K562 (cell line): ENCODE measurements around the gene EMD. TPM values are rescaled to one million over a fixed set of nuclear protein-coding genes. Genes with fewer than 3 reads are reported as not detected.

Experiments
- ATAC-seq: fragments of 200-7000 bp; cut with Tn5 transposase; 3 replicates; pipeline ENCODE4 v1.9.1; 2020; ENCODE audit warnings: moderate library complexity
- BruUV-seq: library from RNA; stranded (reverse); fragments of 400-500 nt; replicated peaks from 2 replicates; lab custom pipeline; 2021; lab: Mats Ljungman, UMichigan
- CTCF ChIA-PET: fragments of 300-600 bp; formaldehyde crosslinking; extraction: SDS; loops from one replicate; lab custom pipeline; 2021; ENCODE audit warnings: low intra/inter-chr PET ratio; lab: Yijun Ruan, JAX
- POLR2A ChIA-PET: fragments of 300-600, 350-650 bp; sonication (Branson Sonifier 250); formaldehyde crosslinking; extraction: SDS; loops from one replicate; lab custom pipeline; 2021; ENCODE audit warnings: antibody characterized with exemption, inconsistent platforms; lab: Yijun Ruan, JAX
- DNase-seq, 4 experiments: peaks; one replicate each; pipeline versions ENCODE4 v3.0.0 to v3.0.0-alpha.2; 2011 to 2018; ENCODE audit warnings: low spot score in 3 of 4, mixed read lengths in 3 of 4; ENCODE audit errors: extremely low read depth in 1 of 4
- FAIRE-seq: peaks from 2 replicates; lab custom pipeline; 2011; peaks lifted over from hg19 to GRCh38; lab: Jason Lieb, UNC
- H2AFZ ChIP-seq: 2 replicates; pipeline ENCODE4 v1.6.0; 2011; ENCODE audit warnings: low read depth, low read length, control low read depth, inconsistent platforms
- H3K27ac ChIP-seq: fragments of 200-600 bp; 3 replicates; pipeline ENCODE4 v1.8.0; 2011; ENCODE audit warnings: low read depth, mild to moderate bottlenecking, control low read depth, inconsistent platforms, low read length, moderate library complexity, mixed read lengths; ENCODE audit errors: extremely low read depth
- H3K27me3 ChIP-seq, 2 experiments: fragments of 300-600 bp in 1 of 2; 2 replicates in 1 of 2; 3 replicates in 1 of 2; pipeline versions ENCODE4 v1.6.0 to v1.8.0; 2011; ENCODE audit warnings: inconsistent platforms in 2 of 2, low read length in 2 of 2, mild to moderate bottlenecking in 1 of 2, mixed read lengths in 1 of 2, moderate library complexity in 1 of 2; ENCODE audit not compliant: control insufficient read depth in 2 of 2, insufficient read depth in 2 of 2
- H3K36me3 ChIP-seq: fragments of 300-600 bp; 3 replicates; pipeline ENCODE4 v1.8.0; 2011; ENCODE audit warnings: mild to moderate bottlenecking, low read length, inconsistent platforms; ENCODE audit not compliant: control insufficient read depth, insufficient read depth
- H3K4me1 ChIP-seq, 2 experiments: fragments of 200-600 bp in 1 of 2; replicated peaks in 1 of 2; 2 replicates in 1 of 2; 3 replicates in 1 of 2; pipeline versions ENCODE4 v1.5.1 to v1.8.0; 2011; ENCODE audit warnings: inconsistent platforms in 2 of 2, low read length in 2 of 2, mild to moderate bottlenecking in 1 of 2, mixed read lengths in 1 of 2, moderate library complexity in 1 of 2; ENCODE audit not compliant: control insufficient read depth in 2 of 2, insufficient read depth in 2 of 2
- H3K4me2 ChIP-seq: 2 replicates; pipeline ENCODE4 v1.6.1; 2011; ENCODE audit warnings: low read length, control low read depth, inconsistent platforms, mixed read lengths; ENCODE audit not compliant: insufficient read depth
- H3K4me3 ChIP-seq: fragments of 200-600 bp; sonication (generic), shearing (Covaris generic); 2 replicates; pipeline ENCODE4 v1.5.1; 2016; ENCODE audit warnings: control low read depth, inconsistent platforms
- H3K79me2 ChIP-seq: fragments of 200-600 bp; 3 replicates; pipeline ENCODE4 v1.8.0; 2011; ENCODE audit warnings: low read length, inconsistent platforms; ENCODE audit not compliant: control insufficient read depth, insufficient read depth
- H3K9ac ChIP-seq, 2 experiments: 2 replicates each; pipeline versions ENCODE4 v1.6.0 to v1.6.1; 2011; ENCODE audit warnings: low read depth in 2 of 2, low read length in 2 of 2, control low read depth in 1 of 2, inconsistent platforms in 1 of 2, mild to moderate bottlenecking in 1 of 2, mixed read lengths in 1 of 2; ENCODE audit not compliant: insufficient read depth in 1 of 2
- H3K9me1 ChIP-seq: one replicate; pipeline ENCODE4 v1.6.0; 2011; ENCODE audit warnings: inconsistent platforms, mild to moderate bottlenecking, low read length, moderate library complexity; ENCODE audit not compliant: control insufficient read depth, insufficient read depth
- H3K9me3 ChIP-seq: replicated peaks from 2 replicates; pipeline ENCODE4 v1.5.1; 2011; ENCODE audit warnings: low read depth, low read length, inconsistent platforms; ENCODE audit not compliant: control insufficient read depth, insufficient read depth
- H4K20me1 ChIP-seq: replicated peaks from 2 replicates; pipeline ENCODE4 v1.6.1; 2011; ENCODE audit warnings: low read length, inconsistent platforms, mixed read lengths; ENCODE audit not compliant: control insufficient read depth, insufficient read depth
- ATF7 ChIP-seq: fragments of 450-650 bp; IDR thresholded peaks from 2 replicates; pipeline ENCODE4 v1.7.1; 2014; ENCODE audit warnings: mild to moderate bottlenecking, moderate library complexity
- CGGBP1 ChIP-seq: fragments of 250-450 bp; sonication (Bioruptor Pico); IDR thresholded peaks from 2 replicates; pipeline ENCODE4 v1.9.0; 2021; ENCODE audit warnings: mild to moderate bottlenecking
- CHD2 ChIP-seq: IDR thresholded peaks from 2 replicates; pipeline ENCODE4 v1.6.1; 2011; ENCODE audit warnings: low read depth, low read length
- CREM ChIP-seq: IDR thresholded peaks from 2 replicates; pipeline ENCODE4 v1.6.1; 2014; ENCODE audit warnings: antibody characterized with exemption, low read depth
- DPF2 ChIP-seq: fragments of 450-650 bp; IDR thresholded peaks from 2 replicates; pipeline ENCODE4 v1.6.1; 2016
- HDAC6 ChIP-seq: IDR thresholded peaks from 2 replicates; pipeline ENCODE4 v1.6.1; 2012; ENCODE audit warnings: low read depth, mild to moderate bottlenecking, control low read depth, inconsistent platforms, low read length, moderate library complexity
- HIVEP1 ChIP-seq: fragments of 250-450 bp; sonication (Bioruptor Pico); IDR thresholded peaks from 2 replicates; pipeline ENCODE4 v1.4.0; 2020; ENCODE audit warnings: mild to moderate bottlenecking
- HLTF ChIP-seq: fragments of 450-650 bp; IDR thresholded peaks from 2 replicates; pipeline ENCODE4 v1.6.1; 2016
- LCOR ChIP-seq: sonication (generic); formaldehyde crosslinking; IDR thresholded peaks from 2 replicates; pipeline ENCODE4 v1.8.0; 2022; ENCODE audit warnings: mild to moderate bottlenecking, missing genetic modification reagents
- MNT ChIP-seq, 2 experiments: fragments of 450-650 bp; conservative IDR thresholded peaks; 2 replicates each; pipeline ENCODE4 v1.6.1; 2017; ENCODE audit warnings: mild to moderate bottlenecking in 2 of 2, moderate library complexity in 2 of 2
- PHF21A ChIP-seq: fragments of 450-650 bp; IDR thresholded peaks from 2 replicates; pipeline ENCODE4 v1.6.1; 2017; ENCODE audit warnings: low read depth, borderline replicate concordance
- POLR2G ChIP-seq: fragments of 200-400 bp; formaldehyde crosslinking; IDR thresholded peaks from 2 replicates; pipeline ENCODE4 v1.6.1; 2017; ENCODE audit warnings: low read depth, mild to moderate bottlenecking, antibody characterized with exemption, low read length, moderate library complexity
- RAD51 ChIP-seq: fragments of 450-650 bp; IDR thresholded peaks from 2 replicates; pipeline ENCODE4 v1.7.1; 2016; ENCODE audit warnings: low read depth, mild to moderate bottlenecking, borderline replicate concordance
- SMAD2 ChIP-seq: fragments of 150-350 bp; IDR thresholded peaks from 2 replicates; pipeline ENCODE4 v1.6.1; 2014; ENCODE audit warnings: low read depth, mild to moderate bottlenecking, low read length
- STAG1 ChIP-seq: sonication (generic); formaldehyde crosslinking; IDR thresholded peaks from 2 replicates; pipeline ENCODE4 v1.5.0; 2020; ENCODE audit warnings: missing genetic modification reagents, borderline replicate concordance
- TCF7L2 ChIP-seq: fragments of 150-350 bp; IDR thresholded peaks from 2 replicates; pipeline ENCODE4 v1.6.1; 2016; ENCODE audit warnings: low read depth, mild to moderate bottlenecking, low read length, moderate library complexity
- ZBTB7A ChIP-seq: IDR thresholded peaks from 2 replicates; pipeline ENCODE4 v1.6.1; 2011; ENCODE audit warnings: low read depth, mild to moderate bottlenecking, low read length, moderate library complexity, borderline replicate concordance; ENCODE audit not compliant: control insufficient read depth
- ZFP1 ChIP-seq: fragments of 450-650 bp; formaldehyde crosslinking; IDR thresholded peaks from 2 replicates; pipeline ENCODE4 v1.4.0; 2020; ENCODE audit warnings: mild to moderate bottlenecking, mixed read lengths
- ZNF280B ChIP-seq: fragments of 250-450 bp; sonication (Bioruptor Pico); IDR thresholded peaks from 2 replicates; pipeline ENCODE4 v1.5.1; 2021; ENCODE audit warnings: mild to moderate bottlenecking
- ZNF586 ChIP-seq: fragments of 450-650 bp; formaldehyde crosslinking; conservative IDR thresholded peaks from 2 replicates; pipeline ENCODE4 v1.4.0; 2020; ENCODE audit warnings: mild to moderate bottlenecking, moderate library complexity
- WGBS: fragments of 100-300 bp; shearing (Covaris generic); methylation state at CpG from one replicate; pipeline ENCODE4 v1.1.6; 2016; ENCODE audit warnings: low coverage, mixed read lengths; ENCODE audit not compliant: insufficient coverage; ENCODE audit errors: missing lambda C conversion rate; 5-methylcytosine and 5-hydroxymethylcytosine counted together
- in situ Hi-C: fragments of 300-500 bp; cut with MboI; formaldehyde crosslinking; loops from 4 replicates; pipeline ENCODE4 v1.15.0; 2018; ENCODE audit warnings: inconsistent platforms, mixed read lengths
- intact Hi-C: fragments of 100-400 bp; cut with micrococcal nuclease; formaldehyde crosslinking; loops from 2 replicates; pipeline ENCODE4 v1.14.2; 2022
- polyA plus RNA-seq, 8 experiments: library from polyadenylated mRNA; depleted of rRNA in 4 of 8; stranded (reverse) in 5 of 8; unstranded in 3 of 8; fragments of >200 nt; fragmentation: Nextera tagmentation in 2 of 8; fragmentation: Illumina TruSeq in 1 of 8; extraction: Ambion mirVana in 2 of 8; extraction: Trizol in 1 of 8; gene quantifications; 2 replicates each; pipeline versions ENCODE4 v1.2.1 to v1.2.3, GENCODE V29; 2011 to 2014; ENCODE audit warnings: inconsistent platforms in 1 of 8, missing spikeins in 1 of 8
- total RNA-seq, 7 experiments: library from RNA; depleted of rRNA in 6 of 7; stranded (reverse); fragments of >200 nt in 6 of 7; fragmentation: Illumina TruSeq in 2 of 7; extraction: Trizol in 2 of 7; gene quantifications; 2 replicates each; pipeline versions ENCODE4 v1.2.1 to v1.2.3, GENCODE V29; 2011 to 2021; ENCODE audit warnings: low replicate concordance in 1 of 7

The EMD gene
- total and polyA plus RNA-seq, 9 of the 15 experiments (the other 6 are each of a cell fraction or from before 2014, with no cell fraction given): 2.3 to 206 (median 61.9) TPM

GRCh38 chrX:154409222-154409871 is 30.3 kb downstream of the EMD start, which contains the start of gene DNASE1L1:
Gene DNASE1L1, minus strand, starts transcription at chrX:154409254. Its CDS starts 3,686 bp downstream, at chrX:154405568.
- CTCF ChIA-PET: no interaction called here
- BruUV-seq: no TSS peak
- H3K9ac ChIP-seq: peak within 1 kb of the TSS; percentile 67 to 90
- DNase-seq (peak; percentile 80 to 93 (median 82)), FAIRE-seq (peak; percentile 93), ATAC-seq (peak; percentile 84)
- no peaks in the 10 kb centered on the region for H3K9me3 ChIP-seq
- no peaks in the 10 kb centered on the region for H3K27me3 ChIP-seq
- H3K27ac ChIP-seq: peak within 1 kb of the TSS; percentile 77
- intact Hi-C loops: no loop called here
- peaks cover 25% of the 10 kb centered on the region for H3K79me2 ChIP-seq
- in situ Hi-C loops: loop anchor here (10.0 kb wide), 1 partner anchor 125 kb away; no protein-coding TSS in a partner anchor
- peak within 1 kb of the TSS; percentile 40 for H3K4me3 ChIP-seq
- H4K20me1 ChIP-seq: no peaks in the 10 kb centered on the region
- POLR2A ChIA-PET: interaction anchor here (0.6 to 5.0 kb wide), 7 partner anchors 9 to 118 kb away, joined by 3 to 85 read pairs (median 4); partner anchors contain the start of genes LAGE3 and RPL10
- H3K36me3 ChIP-seq: peaks cover 7% of the 10 kb centered on the region; the same call in 1 of the 3 replicates
- 7% methylated on average over 14 of the region's 26 CpGs for WGBS
- no peaks in the 10 kb centered on the region for H3K9me1 ChIP-seq
- H3K4me2 ChIP-seq: peak within 1 kb of the TSS; percentile 91
- peak within 1 kb of the TSS; percentile 75 for H2AFZ ChIP-seq
- H3K4me1 ChIP-seq: peaks cover 13 to 50% of the 10 kb centered on the region in 2 experiments; a peak in 4 of 5 replicates
- TF ChIP-seq MNT (conservative IDR thresholded peaks at IDR 0.05) (0 out of 4 replicates have a peak, but pooled peaks have one; percentile 37 to 45), ATF7 (no peak), SMAD2 (no peak), CHD2 (no peak), PHF21A (no peak), STAG1 (no peak), DPF2 (peak; percentile 70; the same call in 1 of the 2 replicates), HIVEP1 (CRISPR knock-in tag) (no peak), LCOR (CRISPR knock-in tag) (no peak; the same call in 1 of the 2 replicates), ZNF280B (CRISPR knock-in tag) (no peak), TCF7L2 (no peak), CREM (peak; percentile 47), ZNF586 (CRISPR knock-in tag) (no peak), POLR2G (peak; percentile 73), HLTF (no peak), HDAC6 (no peak), RAD51 (no peak), CGGBP1 (CRISPR knock-in tag) (no peak), ZBTB7A (peak; percentile 98), ZFP1 (CRISPR knock-in tag) (no peak)
